HG02610 (cell line): ENCODE data around the gene UBE2I.
"Not testable (repeated sequence)": the region's sequence is repeated elsewhere in the genome, so short reads cannot be mapped to it uniquely, and the experiment has no call there.

Experiments used
- ATAC-seq: cut with Tn5 transposase; IDR thresholded peaks from one replicate; pipeline ENCODE4 v1.9.1; 2021; ENCODE audit warnings: mild to moderate bottlenecking, moderate library complexity; ENCODE audit not compliant: unreplicated experiment

Gene UBE2I

DNA sequence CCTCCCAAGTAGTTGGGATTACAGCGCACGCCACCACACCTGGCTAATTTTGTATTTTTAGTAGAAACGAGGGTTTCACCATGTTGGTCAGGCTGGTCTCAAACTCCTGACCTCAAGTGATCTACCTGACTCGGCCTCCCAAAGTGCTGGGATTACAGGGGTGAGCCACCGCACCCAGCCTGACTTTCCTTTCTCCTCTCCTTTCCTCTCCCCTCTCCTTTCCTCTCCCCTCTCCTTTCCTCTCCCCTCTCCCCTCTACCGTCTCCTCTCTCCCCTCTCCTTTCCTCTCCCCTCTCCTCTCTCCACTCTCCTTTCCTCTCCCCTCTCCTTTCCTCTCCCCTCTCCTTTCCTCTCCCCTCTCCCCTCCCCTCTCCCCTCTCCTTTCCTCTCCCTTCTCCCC is 17.2 kb upstream of the UBE2I start:
- ATAC-seq, result not testable (repeated sequence)

DNA sequence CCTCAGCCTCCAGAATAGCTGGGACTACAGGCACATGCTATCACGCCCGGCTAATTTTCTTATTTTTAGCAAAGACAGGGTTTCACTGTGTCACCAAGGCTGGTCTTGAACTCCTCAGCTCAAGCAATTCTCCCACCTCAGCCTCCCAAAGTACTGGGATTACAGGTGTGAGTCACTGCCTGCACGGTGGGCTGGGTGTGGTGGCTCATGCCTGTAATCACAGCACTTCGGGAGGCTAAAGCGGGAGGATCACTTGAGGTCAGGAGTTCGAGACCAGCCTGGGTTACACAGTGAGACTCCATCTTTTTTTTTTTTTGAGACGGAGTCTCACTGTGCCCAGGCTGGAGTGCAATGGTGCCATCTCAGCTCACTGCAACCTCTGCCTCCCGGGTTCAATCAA is 16.6 kb upstream of the UBE2I start:
- not testable (repeated sequence) for ATAC-seq

DNA sequence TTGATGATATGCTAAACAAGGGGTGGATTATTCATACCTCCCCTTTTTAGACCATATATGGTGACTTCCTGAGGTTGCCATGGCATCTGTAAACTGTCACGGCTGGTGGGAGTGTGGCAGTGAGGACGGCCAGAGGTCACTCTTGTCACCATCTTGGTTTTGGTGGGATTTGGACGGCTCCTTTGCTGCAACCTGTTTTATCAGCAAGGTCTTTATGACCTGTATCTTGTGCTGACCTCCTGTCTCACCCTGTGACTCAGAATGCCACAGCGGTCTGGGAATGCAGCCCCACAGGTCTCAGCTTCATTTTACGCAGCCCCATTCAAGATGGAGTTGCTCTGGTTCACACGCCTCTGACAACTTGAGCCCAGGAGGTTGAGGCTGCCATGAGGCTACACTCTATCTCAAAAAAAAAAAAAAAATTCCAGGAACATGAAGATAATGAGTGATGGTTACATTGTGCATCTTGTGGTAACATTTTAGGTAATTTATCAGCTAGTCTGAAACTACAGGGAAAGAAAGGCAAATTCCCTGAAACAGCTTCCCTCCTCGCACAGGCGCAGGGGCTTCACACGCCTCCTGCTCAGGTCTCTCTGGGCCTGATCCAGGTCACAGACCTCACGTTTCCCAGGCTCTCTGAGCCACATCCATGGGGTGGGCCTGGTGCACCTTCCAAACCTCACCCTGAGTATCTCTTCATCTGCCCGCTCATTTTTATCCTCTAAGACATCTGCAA is 15.3 kb upstream of the UBE2I start:
- no peak for ATAC-seq

DNA sequence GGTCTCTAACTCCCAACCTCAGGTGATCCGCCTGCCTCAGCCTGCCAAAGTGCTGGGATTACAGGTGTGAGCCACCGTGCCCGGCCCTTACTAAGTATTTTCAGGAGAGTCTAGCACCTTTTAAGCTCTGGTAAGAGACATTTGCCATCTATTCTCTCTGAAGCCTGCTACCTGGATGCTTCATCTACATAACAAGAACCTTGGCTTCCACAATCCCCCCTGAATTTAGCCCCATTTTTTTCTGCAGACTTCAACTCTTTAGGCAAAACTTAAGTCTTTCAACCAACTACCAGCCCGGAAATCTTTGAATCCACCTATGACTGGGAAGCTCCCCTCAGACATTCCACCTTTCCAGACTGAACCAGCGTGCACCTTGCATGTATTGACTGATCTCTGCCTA is 14.0 kb upstream of the UBE2I start:
- ATAC-seq, result no peak

DNA sequence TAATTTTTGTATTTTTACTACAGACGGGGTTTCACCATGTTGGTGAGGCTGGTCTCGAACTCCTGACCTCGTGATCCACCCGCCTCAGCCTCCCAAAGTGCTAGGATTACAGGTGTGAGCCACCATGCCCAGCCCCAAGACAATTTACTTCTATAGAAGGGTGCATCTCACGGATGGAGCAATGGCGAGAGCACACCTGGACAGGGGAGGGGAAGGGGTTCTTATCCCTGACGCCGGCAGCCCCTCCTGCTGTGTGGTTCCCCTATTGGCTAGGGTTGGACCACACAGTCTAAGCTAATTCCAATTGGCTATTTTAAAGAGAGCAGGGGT is 12.8 kb upstream of the UBE2I start:
- not testable (repeated sequence) for ATAC-seq

DNA sequence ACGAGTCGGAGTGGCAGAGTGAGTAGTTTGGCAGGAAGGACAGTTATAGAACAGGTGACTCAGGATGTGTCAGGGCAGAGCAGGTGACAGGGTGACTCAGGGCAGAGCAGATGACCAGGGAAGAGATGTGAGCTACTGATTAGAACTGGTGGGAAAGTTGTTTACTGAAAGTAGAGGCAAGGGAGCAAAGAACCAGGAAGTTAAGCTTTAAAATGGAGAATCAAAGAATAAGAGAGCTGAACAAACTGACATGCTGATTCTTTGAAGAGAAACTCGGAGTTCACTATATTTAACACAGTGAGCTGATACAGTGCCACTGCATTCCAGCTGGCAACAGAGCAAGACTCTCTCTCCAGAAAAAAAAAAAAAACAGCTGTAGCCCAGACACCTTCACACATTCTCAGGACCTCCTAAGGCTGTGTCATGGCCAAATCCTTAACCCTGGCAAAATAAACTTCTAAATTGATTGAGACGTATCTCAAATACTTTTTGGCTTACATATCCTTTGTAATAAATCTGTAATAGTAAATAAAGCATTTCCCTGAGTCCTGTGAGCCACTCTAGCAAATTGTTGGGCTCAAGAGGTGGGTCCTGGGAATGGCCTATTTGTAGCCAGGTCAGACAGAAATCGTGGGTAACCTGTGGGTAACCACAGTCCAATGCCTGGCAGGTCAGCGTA is 12.3 kb upstream of the UBE2I start:
- no peak for ATAC-seq

DNA sequence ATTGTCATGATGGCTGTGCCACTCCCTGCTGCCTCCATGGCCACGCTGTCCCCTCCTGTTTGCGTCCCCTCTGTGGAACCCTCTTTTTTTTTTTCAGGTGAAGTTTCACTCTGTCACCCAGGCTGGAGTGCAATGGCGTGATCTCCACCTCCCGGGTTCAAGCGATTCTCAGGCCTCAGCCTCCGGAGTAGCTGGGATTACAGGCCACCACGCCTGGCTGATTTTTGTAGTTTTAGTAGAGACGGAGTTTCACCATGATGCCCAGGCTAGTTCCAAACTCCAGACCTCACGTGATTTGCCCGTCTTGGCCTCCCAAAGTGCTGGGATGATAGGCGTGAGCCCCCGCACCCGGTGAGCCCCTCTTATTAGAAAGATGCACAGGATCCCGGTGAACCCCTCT is 11.0 kb upstream of the UBE2I start:
- ATAC-seq, result no peak

DNA sequence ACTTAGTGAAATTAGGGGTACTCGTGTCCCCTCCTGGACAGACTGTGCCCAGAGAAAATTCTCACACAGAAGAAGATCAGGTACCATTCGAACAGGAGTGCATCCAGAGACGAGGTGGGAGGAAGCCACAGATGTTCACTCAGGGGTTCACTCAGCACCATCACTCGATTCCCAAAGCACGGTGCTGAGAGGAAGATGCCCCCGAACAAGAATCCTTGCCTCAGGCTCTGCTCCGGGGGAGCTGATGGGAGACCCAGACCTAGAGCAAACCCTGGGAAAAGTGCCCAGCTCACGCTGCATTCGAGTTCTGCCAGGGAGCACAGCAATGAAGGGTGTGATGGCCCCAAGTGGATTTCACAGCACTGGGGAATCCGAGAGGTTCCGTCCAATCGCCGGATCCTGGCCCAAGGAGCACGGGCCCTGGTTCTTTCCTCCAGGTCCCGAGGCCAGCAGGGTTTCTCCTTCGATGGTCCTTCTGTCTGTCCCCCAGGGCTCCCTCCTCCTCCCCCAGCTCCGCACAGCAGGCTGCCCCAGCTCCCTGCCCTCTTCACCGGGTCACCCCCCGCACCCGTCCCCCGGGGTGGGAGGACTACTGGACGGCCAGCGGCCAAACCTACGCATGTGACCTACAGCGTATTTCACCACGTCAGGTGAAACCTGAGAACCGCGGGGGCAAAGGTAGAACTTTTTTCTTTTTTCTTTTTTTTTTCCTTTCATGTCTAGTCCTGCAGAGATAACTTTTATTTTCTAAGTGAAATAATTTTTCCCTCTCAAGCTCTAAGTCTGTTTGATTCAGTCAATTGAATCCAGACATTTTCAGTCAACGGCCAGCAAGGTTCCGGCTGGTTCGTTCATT is 10.2 kb upstream of the UBE2I start:
- ATAC-seq, result no peak

DNA sequence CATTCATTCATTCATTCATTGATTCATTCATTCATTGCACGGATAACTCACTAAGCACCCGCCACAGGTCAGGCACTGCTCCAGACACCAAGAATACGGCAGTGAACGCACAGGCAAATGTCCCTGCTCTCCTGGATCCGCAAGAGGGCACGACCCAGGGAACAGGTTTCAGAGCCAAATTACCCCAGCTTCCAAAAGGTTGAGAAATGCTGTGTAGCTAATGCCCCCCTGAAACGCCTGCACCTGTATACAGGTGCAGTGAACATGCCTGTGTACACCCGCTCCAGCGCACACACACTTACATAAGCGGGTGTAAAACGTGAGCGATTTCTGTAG is 9.6 kb upstream of the UBE2I start:
- ATAC-seq, result no peak

DNA sequence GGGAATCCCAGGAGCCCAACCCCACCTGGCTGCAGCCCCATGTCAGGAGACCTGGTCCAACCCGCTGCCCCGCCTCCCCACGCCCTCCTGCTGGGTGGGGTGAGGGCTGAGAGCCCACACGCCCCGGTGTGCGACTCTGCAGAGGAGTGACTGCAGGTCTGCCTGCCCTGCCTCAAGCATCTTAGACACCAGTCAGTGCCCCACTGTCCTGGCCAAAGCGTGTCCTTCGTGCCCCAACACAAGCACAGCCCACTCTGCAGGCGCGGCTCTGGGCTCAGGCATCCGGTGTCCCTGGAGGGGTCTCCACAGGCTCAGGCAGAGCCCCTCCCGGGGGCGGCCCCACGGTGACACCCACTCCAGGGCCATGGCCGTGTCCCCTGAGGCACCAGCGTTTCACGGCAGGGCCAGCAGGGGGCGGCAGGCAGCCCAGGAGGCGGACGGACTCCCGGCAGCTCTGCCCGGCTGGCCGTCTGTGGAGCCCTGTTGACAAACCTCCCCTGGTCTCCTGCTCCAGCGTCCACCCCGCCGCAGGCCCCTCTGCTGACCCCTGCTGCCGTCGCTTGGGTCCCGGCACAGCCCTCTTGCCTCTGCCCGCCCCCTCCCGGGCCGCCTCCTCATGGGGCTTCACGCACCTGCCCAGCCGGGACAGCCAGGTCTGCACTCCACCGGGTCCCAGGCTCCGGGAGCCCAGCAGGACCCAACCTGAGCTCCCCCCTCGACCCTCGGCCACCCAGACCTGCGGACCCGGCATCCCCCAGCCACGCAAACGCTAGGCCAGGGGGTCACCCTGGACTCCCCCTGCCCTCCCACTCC is 8.6 kb upstream of the UBE2I start:
- ATAC-seq, result no peak

DNA sequence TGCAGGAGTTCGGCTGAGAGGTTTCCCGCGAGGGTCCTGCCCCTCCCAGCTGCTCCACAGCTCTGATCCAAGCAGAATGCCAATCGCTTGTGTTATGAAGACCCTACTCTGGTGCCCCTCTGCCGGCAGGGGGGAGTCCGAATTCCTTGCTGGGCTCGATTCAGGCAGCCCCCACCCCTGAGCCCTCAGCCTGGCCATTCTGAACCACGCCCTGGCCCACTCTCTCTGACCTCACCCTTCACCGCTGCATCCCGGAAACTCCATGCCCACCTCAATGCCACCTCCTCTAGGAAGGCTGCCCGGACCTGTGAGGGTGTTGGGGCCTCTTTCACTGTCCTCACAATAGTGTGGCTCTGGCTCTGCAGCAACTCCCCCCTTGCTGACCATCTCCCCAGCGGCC is 7.9 kb upstream of the UBE2I start:
- ATAC-seq, result no peak

DNA sequence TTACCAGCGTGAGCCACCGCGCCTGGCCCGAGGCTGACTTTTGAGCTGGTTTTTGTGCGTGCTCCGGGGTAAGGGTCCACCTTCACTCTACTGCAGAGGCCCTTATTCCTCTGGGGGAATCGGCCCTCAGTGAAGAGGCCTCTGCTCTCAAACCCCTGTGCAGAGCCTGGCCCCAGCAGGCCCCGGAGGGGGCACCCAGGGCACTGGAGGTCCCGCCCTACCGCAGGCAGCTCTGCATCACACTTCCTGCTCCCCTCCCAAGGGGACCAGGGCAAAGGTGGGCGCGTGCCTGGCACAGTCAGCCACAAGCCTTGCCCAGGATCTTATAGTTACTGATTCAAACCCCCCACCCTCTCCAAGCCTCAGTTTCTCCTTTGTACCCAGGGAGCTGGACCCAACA is 3.6 kb upstream of the UBE2I start:
- no peak for ATAC-seq

DNA sequence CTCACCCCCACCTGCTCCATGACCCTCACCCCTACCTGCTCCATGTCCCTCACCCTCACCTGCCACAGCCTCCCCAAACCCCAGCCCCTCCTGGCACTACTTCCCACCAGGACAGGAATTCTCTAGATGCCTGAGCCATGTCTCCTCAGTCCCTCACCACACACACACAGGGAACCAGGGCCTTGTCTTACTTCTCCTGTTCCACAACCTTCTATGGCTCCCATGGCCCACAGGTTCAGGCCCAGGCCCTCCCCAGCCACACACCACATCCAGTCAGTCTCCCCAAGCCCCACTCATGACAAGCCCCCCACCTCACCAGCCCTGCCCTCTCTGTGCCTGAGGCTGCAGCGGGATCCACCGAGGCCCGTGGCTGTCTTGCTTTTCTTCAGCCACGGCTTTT is 3.1 kb upstream of the UBE2I start:
- no peak for ATAC-seq

DNA sequence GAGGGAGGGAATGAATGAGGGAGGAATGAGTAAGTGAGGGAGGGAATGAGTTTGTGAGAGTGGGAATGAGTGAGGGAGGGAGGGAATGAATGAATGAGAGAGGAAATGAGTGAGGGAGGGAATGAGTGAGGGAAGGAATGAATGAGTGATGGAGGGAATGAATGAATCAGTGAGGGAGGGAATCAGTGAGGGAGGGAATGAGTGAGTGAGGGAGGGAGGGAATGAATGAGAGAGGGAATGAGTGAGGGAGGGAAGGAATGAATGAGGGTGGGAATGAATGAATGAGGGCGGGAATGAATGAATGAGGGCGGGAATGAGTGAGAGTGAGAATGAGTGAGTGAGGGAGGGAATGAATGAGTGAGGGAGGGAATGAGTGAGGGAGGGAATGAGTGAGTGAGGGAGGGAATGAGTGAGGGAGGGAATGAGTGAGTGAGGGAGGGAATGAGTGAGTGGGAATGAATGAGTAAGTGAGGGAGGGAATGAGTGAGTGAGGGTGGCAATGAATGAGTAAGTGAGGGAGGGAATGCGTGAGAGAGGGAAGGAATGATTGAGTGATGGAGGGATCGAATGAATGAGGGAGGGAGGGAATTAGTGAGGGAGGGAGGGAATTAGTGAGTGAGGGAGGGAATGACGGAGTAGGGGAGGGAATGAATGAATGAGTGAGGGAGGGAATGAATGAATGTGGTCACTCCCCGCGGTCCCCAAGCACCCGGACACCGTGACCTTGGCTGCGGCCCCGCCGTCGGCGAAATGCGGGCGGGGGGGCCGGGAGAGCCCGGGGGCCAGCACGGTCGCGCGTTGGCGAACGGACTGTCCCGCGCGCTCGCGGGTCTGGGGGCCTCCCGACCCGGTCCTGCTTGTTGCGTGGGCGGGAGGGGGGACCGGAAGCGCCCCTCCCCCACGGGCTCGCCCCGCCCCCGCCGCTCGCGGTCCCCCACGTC is 1.1 kb upstream of the UBE2I start:
- ATAC-seq, result peak; percentile 14

DNA sequence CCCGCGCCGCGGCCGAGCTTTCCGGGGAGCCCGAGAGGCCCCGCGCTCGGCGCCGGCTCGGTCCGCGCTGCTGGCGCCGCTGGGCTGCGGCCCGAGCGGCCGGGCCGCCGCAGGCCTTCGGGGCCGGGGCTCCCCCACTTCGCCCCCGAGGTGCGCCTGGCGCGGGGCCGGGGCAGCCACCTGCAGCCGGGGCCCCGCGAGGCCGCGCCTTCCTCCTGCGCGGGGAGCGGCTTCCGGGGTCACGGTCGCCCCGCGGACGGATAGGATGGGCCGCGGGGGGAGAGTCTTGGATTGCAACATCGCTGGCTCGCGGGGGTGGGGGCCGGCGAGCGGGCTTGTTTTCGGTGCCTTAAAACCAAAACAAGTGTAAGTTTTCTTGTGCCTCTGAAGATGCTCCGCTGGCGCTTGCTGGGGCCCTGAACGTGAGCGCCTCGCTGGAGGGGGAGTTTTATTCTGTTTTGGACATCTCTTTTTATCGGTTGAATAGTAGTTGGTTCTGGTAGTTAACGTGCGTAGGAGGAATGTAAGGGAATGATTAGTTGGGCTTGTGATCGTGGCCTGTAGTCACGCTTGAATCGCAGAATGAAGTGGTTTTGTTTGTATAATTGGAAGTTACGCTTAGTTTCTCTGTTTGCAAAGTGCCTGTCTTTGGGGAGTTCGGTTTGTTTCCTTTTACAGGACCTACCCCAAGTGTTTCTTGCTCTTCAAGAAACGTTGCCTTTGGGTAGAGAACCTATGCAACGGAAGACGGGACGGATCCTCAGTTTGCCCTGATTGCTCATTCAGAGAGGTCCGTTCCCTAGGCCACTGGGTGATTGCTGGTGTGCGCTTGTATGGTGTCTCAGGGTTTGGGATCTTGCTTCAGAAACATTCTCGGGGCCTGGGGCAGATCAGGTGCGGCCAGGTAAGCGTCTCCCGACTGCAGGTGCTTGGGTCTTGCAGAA is 724 bp downstream of the UBE2I start:
- ATAC-seq, result peak; percentile 8

DNA sequence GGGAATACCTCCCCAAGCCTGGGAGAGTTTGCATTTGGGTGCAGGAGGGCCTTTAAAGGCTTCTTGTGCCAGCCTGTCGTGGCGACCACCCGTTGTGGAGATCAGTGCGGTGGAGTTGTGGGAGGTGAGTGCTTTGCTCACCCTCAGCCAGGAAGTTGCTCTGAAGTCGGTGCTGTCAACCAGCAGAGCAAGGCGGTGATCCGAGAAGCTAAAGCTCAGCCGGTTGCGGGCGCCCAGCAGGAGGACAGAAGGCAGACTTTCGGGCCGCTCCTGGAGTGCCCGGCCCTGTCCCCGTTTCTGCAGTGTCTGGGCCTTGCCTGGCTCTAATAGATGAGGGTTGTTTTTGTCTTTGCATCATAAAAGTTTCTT is 1.4 kb downstream of the UBE2I start:
- no peak for ATAC-seq

DNA sequence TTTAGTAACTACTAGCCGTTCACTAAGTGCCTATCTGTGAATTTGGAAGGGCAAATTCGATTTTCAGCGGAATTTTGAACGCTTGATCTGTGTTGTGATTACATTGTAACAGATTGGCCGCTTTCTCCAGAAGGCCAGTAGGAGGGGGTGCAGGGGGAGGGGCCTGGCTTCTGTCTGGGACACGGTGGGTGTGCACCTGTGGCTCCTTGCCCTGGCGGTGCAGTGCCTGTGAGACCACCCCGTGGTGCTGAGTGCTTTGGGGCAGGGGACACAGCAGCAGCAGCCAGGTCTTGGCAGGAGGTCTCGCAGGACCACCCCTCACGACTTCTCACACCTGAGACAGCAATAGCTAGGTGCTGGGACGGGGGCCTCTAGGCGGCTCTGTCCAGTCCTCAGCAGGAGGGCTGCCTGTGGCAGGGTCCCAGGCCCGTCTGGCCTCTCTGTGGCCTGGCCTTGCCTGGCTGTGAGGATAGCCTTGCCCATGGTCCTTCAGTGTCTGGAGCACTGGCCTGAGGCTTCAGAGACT is 1.8 kb downstream of the UBE2I start:
- ATAC-seq, result no peak

DNA sequence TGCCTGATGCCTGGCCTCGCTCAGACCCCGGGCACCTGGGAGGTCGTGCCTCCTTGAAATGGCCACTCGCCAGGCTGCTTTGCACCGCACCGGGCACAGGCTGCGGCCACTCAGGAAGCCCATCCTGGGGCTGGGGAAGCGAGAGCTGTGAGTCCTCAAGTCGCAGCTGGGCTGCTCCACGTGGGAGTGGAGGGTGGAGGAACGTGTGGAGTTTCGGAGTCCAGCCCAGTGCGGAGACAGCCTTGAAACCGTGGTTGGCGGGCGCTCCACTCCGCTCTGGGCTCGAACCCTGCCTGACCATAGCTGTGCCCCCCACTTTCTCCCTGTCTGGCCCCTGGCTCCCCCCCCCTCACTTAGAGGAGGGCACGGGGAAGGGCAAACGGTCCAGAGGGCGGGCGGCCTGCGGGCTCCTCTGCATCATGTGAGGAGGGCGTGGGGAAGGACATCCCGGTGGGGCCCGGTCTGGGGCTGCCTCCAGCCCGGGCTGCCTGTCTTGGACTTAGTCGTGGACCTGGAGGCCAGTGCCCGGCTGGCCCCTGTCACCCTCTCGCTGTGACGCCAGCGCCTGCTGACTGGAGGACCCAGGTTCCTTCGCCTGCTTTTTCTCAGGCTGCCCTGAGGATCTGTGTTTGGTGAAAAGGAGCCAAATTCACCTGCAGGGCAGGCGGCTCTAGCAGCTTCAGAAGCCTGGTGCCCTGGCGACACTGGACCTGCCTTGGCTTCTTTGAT is 2.5 kb downstream of the UBE2I start:
- no peak for ATAC-seq
